IPS-11a (cell line): ENCODE measurements around the gene CPLX1.
"Not testable (repeated sequence)": the region's sequence is repeated elsewhere in the genome, so short reads cannot be mapped to it uniquely, and the experiment has no call there.

ENCODE experiments used
- H3K4me3 ChIP-seq: one replicate; pipeline ENCODE4 v1.5.1; 2013; ENCODE audit warnings: low read depth, low read length, control low read depth

Gene CPLX1

GRCh38 chr4:763191-763810, 62.6 kb downstream of the CPLX1 start:
- no peak overlapping the region for H3K4me3 ChIP-seq

DNA sequence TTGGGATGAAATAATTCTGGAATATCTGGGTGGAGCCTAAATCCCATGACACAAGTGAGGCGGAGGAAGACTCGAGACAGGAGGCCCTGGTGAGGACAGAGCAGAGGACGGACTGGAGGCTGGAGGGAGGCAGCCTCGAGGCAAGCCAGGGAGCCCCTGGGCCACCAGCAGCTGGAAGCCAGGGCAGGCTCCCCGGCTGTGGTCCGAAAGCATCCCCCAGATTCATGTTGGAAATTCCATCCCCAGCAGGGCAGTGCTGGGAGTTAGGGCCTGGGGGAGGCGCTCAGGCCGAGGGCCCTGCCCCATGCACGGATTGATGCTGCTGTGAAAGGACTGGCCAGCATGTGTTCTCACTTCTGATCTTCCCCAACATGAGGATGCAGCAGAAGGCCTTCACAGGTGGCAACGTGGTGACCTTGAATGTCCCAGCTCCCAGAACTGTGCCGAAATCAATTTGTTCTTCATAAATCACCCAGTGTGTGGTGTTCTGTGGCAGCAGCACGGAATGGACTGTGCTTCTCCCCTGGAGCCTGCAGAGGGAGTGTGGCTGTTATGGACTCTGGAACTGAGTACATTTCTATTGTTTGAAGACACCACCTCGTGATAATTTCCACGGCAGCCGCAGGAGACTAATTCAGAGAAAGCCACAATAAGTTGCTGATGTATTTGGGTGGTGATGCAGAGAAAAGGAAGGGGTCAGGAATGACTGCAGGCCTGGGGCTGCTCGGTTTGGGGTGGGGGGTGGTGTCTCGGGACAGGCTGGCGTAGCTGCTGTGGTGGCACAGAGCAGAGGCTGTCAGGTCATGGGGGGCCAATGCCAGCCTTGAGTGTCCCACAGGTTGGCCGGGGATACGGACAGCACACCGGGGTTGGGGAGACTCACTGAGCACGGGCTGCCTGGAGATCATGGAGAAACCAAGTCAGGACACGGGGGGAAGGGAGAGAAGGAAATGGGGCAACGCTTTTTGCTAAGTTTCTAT, 63.4 kb downstream of the CPLX1 start:
- H3K4me3 ChIP-seq, result no peak overlapping the region

DNA sequence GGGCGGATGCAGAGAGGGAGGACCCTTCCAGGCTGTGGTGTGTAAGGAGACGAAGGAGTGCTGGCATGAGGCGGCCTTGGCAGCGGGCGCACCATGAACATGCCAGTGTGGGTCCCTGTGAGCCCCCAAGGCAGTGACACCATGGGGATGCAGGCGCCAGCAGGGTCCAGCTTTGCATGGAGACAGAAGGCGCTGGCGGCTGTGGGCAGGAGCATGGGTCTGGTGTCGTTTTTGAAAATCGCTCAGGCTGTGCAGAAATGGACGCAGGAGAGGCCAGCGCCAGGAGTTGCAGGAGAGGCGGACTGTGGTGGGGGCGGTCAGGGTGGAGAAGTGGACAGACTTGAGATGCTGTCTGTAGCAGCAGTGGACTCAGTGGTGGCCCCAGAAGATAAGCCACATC, 64.2 kb downstream of the CPLX1 start:
- no peak overlapping the region for H3K4me3 ChIP-seq

DNA sequence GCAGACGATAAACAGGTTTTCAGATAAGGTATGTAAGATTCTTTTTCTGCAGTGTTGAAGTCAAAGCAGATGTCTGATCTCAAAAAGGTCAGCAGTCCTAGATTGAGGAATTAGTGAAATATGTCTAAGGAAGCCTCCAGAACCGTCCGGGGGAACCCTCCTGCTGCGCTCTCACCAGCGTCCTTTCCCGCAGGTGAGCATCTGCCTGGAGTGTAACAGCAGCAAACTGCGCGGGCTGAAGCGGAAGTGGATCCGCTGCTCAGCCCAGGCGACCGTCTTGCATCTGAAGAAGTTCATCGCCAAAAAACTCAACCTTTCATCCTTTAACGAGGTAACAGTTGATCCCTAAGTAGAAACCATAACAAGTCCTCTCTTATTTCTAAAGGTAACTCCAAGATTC, 64.8 kb downstream of the CPLX1 start:
- no peak overlapping the region for H3K4me3 ChIP-seq

- H3K4me3 ChIP-seq, result no peak overlapping the region
Measured at GRCh38 chr4:760616-761015, 65.3 kb downstream of the CPLX1 start.

- H3K4me3 ChIP-seq, result not testable (repeated sequence)
Measured at GRCh38 chr4:759810-760209, 66.1 kb downstream of the CPLX1 start.

- H3K4me3 ChIP-seq, result no peak overlapping the region
Measured at GRCh38 chr4:757111-757510, 68.8 kb downstream of the CPLX1 start.

DNA sequence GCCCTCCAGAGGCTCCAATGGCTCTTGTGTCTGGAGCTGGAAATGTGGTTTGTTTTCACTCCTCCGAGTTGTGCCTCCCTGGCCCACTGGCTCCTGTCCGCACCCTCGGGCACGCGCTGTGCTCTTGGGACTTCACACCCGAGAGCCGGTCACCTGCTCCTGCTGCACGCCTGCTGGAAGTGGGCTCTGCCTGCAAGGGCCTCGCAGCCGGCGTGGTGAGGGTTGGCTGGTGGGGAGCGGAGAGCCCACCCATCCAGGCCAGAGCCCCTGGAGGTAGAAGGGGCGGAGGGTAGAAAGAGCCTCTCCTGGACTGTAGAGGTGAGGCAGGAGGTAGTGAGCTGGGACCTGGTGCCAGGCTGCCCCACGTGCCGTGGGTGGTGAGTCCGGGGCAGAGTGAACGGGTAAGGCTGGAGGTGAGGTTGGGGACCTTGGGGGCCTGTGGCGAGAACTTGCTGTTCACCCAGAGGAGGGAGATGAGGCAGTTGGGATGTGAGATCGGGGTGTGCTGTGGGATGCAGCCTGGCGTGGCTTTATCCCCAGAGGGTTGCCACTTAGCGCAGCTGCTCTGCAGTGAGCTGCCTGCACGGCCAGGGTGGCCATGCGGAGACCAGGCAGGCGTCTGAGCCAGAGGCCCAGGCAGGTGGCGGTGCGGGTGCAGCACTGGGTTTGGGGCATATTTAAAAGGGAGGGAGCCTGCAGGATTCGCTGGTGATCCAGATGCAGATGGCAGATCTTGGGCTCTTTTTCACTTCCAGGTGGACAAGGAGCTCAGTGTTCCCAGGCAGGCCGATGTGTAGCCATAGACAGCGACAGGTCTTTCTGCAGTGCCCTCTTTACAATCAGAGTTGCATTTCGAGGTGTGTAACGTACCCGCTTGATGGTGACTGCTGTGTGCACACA, 71.5 kb downstream of the CPLX1 start:
- no peak overlapping the region for H3K4me3 ChIP-seq

- not testable (repeated sequence) for H3K4me3 ChIP-seq
Measured at GRCh38 chr4:753186-753585, 72.7 kb downstream of the CPLX1 start.

DNA sequence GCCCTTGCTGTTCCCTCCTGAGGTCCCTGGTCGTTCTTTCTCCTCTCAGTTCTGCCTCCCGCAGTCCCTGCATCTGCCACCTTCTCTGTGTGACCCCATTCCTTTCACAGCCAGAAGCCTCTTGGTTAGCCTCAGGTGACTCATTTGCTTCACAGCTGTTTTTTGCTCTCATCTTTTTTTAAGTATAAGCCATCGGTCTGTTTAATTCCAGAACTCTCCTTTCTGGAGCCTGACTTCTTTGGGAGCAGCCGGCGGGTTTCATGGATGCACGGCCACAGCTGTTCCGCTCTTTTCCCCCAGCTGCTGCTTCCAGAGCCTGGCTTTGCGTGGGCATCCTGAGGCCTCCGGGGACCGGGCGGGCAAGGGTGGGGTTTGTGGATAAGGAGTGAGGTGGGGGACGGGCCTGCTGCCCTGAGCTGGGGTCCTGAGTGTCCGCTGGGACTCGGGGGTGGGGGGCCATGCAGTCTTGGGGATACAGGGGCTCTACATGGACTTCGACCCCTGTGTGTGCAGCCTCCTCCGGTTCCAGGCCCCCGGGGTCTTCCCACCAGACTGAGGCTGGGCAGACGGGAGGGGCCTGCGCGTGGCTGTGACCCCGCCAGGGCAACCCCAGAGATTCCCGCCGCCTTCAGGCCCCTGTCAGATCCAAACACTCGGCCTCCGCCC, 73.6 kb downstream of the CPLX1 start:
- H3K4me3 ChIP-seq, result no peak overlapping the region

DNA sequence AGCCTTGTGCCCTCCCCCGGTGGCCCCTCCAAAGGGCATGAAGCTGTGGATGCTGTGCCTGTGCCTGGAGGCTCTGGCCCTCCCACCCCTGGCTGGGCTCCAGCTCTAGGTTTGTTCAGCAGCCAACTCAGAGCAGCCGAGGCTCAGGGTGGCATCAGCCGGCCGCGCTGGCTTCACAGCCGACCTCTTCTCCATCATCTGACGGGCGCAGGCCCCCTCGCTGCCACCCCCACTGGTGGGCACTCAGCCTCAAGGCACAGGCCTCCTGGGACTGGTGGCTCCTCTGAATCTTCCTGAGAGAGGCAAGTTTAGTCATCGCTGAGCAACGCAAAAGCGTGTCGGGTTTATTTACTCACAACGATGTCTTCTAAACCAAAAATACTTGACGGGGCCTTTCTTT, 74.3 kb downstream of the CPLX1 start:
- H3K4me3 ChIP-seq, result no peak overlapping the region

DNA sequence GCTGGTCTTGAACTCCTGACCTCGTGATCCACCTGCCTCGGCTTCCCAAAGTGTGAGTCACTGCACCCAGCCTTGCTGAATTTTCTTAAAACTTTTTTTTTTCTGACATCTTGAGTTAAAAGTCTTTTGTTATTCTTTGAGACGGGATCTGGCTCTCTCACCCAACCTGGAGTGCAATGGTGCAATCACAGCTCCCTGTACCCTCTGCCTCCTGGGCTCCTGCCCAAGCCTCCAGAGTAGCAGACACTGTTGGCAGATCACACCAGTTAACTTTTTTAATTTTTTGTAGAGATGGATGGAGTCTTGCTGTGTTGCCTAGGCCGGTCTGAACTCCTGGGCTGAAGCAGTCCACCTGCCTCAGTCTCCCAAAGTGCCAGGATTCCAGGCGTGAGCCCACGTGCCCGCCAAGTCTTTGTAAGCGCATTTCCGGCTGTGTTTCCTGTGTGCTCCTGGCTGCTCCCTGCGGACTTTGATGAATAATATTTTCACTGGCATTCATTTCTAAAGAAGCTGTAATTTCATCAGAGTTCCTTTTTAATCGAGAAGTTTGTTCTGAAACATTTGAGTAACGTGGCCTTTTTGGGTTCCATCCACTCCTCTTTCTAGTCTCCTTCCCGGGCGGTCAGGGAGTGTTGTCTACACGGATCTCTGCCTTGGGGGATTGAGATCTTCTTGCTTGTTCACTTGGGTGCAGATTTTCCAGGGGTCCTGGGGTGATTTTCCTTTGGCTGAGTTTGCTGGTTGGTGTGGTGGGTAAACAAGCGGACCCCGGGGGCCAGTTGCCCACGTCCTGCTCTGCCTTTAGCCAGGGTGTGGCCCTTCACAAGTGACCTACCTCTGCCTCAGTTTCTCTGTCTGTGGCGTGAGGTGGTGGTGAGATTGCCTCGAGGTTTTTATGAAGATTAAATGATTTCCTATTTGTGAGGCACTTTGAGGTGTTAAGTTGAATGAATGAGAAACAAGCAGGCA, 75.9 kb downstream of the CPLX1 start:
- H3K4me3 ChIP-seq, result no peak overlapping the region

DNA sequence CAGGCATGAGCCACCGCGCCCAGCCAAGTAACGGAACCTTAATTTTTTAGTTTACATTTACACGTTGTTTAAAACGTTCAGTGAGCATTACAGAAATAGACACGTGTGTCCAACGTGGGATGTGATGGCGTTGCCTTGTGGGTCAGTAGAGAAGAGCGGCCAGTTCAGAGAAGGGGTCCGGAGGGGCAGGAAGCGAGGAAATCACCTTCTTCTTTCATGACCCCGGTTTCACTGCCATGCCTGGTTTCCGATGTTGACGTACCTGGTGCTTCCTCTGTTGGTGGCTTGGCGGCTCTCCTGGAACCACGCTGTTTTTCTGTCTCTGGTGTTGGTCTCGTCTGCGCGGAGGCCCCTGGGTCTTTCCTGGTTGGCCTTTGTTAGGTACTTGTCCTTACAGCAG, 77.5 kb downstream of the CPLX1 start:
- H3K4me3 ChIP-seq, result no peak overlapping the region

DNA sequence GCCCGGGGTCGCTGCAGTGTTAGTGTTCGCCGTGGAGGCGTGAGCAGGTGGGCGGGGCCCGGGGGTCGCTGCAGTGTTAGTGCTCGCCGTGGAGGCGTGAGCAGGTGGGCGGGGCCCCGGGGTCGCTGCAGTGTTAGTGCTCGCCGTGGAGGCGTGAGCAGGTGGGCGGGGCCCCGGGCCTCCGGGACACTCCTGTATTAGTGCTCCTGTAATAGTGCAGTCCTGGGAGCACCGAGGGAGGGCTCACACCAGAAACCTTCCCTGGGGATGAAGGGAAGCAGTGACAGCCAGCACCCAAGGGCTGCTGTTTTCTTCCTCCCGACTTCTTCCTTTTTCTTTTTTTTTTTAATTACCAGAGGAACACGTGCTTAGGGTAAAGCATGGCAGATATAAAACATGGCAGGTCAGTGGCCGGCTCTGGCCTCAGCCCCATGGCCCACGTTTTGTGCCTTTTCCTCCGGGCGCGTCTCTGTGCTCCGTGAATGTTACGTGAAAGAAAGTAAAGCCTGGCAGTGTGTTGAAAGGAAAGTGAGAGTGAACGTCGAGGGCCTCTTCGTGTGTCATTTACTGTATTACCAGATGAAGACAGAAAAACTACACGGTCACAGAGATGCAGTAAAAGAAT, 78.3 kb downstream of the CPLX1 start:
- H3K4me3 ChIP-seq, result no peak overlapping the region

DNA sequence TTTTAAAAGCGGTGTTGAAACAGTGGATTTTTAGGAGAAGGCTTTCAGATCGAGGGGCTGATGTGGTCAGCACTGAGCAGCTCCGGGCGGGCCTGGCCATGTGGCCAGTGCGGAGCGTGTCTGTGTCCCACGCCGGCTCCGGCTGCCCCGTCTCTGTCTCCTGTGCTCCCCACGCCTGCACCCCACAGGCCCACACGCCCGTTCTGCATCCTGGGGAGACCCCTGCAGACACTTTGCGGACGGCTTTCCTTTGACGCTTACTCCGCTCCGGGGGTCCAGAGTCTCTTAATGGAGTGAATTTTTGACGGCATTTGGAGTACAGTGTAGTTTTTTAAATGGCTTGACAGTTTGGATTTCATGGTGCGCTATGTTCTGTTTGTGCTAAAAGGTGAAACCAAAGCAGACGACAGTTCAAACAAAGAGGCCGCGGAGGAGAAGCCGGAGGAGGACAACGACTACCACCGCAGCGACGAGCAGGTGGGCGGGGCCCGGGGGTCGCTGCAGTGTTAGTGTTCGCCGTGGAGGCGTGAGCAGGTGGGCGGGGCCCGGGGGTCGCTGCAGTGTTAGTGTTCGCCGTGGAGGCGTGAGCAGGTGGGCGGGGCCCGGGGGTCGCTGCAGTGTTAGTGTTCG, 81.6 kb downstream of the CPLX1 start:
- H3K4me3 ChIP-seq, result no peak overlapping the region

- H3K4me3 ChIP-seq, result no peak overlapping the region
Measured at GRCh38 chr4:743463-744211, 82.3 kb downstream of the CPLX1 start.

GRCh38 chr4:742742-743311, 83.1 kb downstream of the CPLX1 start:
- H3K4me3 ChIP-seq, result no peak overlapping the region
